HG02840 (cell line): Measurements from ENCODE around the gene KLK3.
"Not testable (repeated sequence)": the region's sequence is repeated elsewhere in the genome, so short reads cannot be mapped to it uniquely, and the experiment has no call there.

Experiments
- ATAC-seq: cut with Tn5 transposase; IDR thresholded peaks from one replicate; pipeline ENCODE4 v1.9.1; 2021; ENCODE audit warnings: mild to moderate bottlenecking, moderate library complexity, moderate number of reproducible peaks; ENCODE audit not compliant: unreplicated experiment, low FRiP score

Gene KLK3

GRCh38 chr19:50854636-50855410, at the start of gene KLK3:
Gene KLK3, plus strand, starts transcription at chr19:50854915. Its CDS starts 41 bp downstream, at chr19:50854956.
- ATAC-seq, result no peak

- no peak for ATAC-seq
Observed at GRCh38 chr19:50808856-50809255, 45.9 kb upstream of the KLK3 start.

- ATAC-seq, result not testable (repeated sequence)
Observed at GRCh38 chr19:50811622-50812238, 43.0 kb upstream of the KLK3 start.

GRCh38 chr19:50812474-50812873, 42.2 kb upstream of the KLK3 start:
- ATAC-seq, result no peak

- no peak for ATAC-seq
Observed at GRCh38 chr19:50814883-50815282, 39.8 kb upstream of the KLK3 start.

GRCh38 chr19:50815439-50815838, 39.3 kb upstream of the KLK3 start:
- ATAC-seq, result no peak

- ATAC-seq, result peak; percentile 54
Observed at GRCh38 chr19:50817941-50818858, 36.5 kb upstream of the KLK3 start.

GRCh38 chr19:50818859-50819472, 35.7 kb upstream of the KLK3 start:
- ATAC-seq, result no peak

- no peak for ATAC-seq
Observed at GRCh38 chr19:50819636-50820035, 35.1 kb upstream of the KLK3 start.

GRCh38 chr19:50820086-50820485, 34.6 kb upstream of the KLK3 start:
- no peak for ATAC-seq

- ATAC-seq, result no peak
Observed at GRCh38 chr19:50820549-50821247, 34.0 kb upstream of the KLK3 start.

GRCh38 chr19:50821248-50821612, 33.5 kb upstream of the KLK3 start:
- no peak for ATAC-seq

GRCh38 chr19:50821622-50822021, 33.1 kb upstream of the KLK3 start:
- no peak for ATAC-seq

GRCh38 chr19:50822661-50823208, 32.0 kb upstream of the KLK3 start:
- no peak for ATAC-seq

GRCh38 chr19:50823389-50824042, 31.2 kb upstream of the KLK3 start, which contains the start of gene KLK1:
Gene KLK1, minus strand, starts transcription at chr19:50823787. Its CDS starts 39 bp downstream, at chr19:50823748.
- no peak for ATAC-seq

- no peak for ATAC-seq
Observed at GRCh38 chr19:50826492-50827240, 28.0 kb upstream of the KLK3 start.

- no peak for ATAC-seq
Observed at GRCh38 chr19:50827476-50827875, 27.2 kb upstream of the KLK3 start.

- no peak for ATAC-seq
Observed at GRCh38 chr19:50829801-50830200, 24.9 kb upstream of the KLK3 start.
